Measurements from ENCODE around the gene RBMS3. TPM values are rescaled to one million over a fixed set of nuclear protein-coding genes. Genes with fewer than 3 reads are reported as not detected.

Gene RBMS3
- total RNA-seq, 1 experiment from 2014 or later: 5.9 TPM

DNA sequence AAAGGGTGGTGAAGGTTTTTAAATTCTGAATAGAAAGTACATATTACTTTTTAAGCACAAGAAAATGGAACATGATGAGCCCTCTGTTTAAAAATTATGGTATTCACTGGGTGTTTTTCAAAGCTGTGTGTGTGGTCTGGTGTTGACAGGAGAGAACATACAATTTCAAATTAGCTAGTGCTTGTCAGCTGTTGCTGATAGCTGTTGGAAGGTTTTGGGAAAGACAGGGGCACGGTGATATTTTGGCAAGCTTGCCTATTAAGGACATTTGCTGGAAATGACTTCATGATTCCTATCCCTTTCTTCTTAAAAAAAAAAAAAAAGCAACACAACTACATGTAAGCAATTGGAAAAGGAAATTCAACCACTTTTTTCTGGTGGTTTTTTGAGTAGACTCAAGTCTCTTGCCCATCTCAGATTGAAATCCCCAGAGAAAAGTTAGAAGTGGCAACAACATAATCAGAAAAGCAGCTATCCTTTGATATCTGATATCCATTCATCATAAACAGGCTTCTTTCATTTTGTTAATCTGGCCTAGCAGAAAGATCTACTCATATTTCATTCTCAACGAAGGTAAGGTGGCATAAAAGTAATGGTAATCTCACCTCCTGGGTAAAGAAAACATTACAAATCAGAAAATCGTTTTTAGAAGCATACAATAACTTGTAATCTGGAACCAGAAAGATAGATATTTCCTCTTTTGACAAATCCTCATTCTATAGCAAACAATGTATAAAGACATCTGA, 130.0 kb downstream of the RBMS3 start:
- TF ChIP-seq, protein P1, sequence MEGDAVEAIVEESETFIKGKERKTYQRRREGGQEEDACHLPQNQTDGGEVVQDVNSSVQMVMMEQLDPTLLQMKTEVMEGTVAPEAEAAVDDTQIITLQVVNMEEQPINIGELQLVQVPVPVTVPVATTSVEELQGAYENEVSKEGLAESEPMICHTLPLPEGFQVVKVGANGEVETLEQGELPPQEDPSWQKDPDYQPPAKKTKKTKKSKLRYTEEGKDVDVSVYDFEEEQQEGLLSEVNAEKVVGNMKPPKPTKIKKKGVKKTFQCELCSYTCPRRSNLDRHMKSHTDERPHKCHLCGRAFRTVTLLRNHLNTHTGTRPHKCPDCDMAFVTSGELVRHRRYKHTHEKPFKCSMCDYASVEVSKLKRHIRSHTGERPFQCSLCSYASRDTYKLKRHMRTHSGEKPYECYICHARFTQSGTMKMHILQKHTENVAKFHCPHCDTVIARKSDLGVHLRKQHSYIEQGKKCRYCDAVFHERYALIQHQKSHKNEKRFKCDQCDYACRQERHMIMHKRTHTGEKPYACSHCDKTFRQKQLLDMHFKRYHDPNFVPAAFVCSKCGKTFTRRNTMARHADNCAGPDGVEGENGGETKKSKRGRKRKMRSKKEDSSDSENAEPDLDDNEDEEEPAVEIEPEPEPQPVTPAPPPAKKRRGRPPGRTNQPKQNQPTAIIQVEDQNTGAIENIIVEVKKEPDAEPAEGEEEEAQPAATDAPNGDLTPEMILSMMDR (conservative IDR thresholded peaks at IDR 0.05; ENCODE audit: low read depth, low read length): no peak
- TF ChIP-seq EZH2 (IDR thresholded peaks at IDR 0.05; ENCODE audit: borderline replicate concordance, low read depth, low read length, poor library complexity, severe bottlenecking): no peak
- intact Hi-C loops (cut with micrococcal nuclease; ENCODE audit: unreplicated experiment): loop anchor here (10.0 kb wide), 1 partner anchor 354 kb away; no protein-coding TSS in a partner anchor
- no TSS peak for BruUV-seq (replicated peaks)

DNA sequence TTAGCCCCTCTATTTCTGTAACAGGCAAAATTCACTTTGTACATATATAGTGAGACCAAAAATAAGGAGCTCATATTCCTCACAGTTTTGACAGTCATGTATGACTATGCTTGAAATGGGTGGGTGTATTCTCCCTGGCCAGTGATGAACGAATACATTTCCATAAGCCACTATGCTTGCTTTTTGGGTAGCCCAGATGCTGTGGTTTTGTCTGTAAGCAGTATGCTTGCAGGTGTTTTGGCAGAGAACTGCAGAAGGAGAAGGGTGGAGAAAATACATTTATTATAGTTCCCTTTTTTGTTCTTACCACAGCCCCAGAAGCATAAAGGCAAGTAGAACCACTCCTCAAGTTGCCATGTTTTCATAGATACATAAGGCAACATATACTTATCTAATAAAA, 131.2 kb downstream of the RBMS3 start:
- intact Hi-C loops (cut with micrococcal nuclease; ENCODE audit: unreplicated experiment): loop anchor here (10.0 kb wide), 1 partner anchor 353 kb away; no protein-coding TSS in a partner anchor
- CTCF ChIA-PET: no interaction called here
- H3K27ac ChIP-seq (ENCODE audit: low read depth, low read length, poor library complexity, severe bottlenecking): no peak overlapping the region
- no peak for TF ChIP-seq EZH2 (IDR thresholded peaks at IDR 0.05; ENCODE audit: borderline replicate concordance, low read depth, low read length, poor library complexity, severe bottlenecking)
- TF ChIP-seq, protein P1 (conservative IDR thresholded peaks at IDR 0.05; ENCODE audit: low read depth, low read length): no peak
- BruUV-seq (replicated peaks): no TSS peak
- no peaks in the 10 kb centered on the region for H3K36me3 ChIP-seq (ENCODE audit: insufficient read depth, low read length, poor library complexity, severe bottlenecking)
- no peaks in the 10 kb centered on the region for H3K9me3 ChIP-seq (ENCODE audit: low read depth, low read length, poor library complexity, severe bottlenecking)
- DNase-seq (ENCODE audit: low spot score): no peak
- peaks cover 38% of the 10 kb centered on the region for H3K4me1 ChIP-seq (ENCODE audit: insufficient read depth, low read length, poor library complexity, severe bottlenecking)
- POLR2A ChIA-PET (ENCODE audit: low non-redundant PET): no interaction called here
- no peaks in the 10 kb centered on the region for H3K27me3 ChIP-seq (replicated peaks; ENCODE audit: insufficient read depth, low read depth, low read length, poor library complexity)
- no peak overlapping the region for H3K4me3 ChIP-seq (ENCODE audit: low read depth, low read length, poor library complexity, severe bottlenecking)

More for the DNA sequence above, 130.0 kb downstream of the RBMS3 start:
- Histone ChIP-seq H3K9me3 (ENCODE audit: low read depth, low read length, poor library complexity, severe bottlenecking) (no peaks in the 10 kb centered on the region), H3K27ac (ENCODE audit: low read depth, low read length, poor library complexity, severe bottlenecking) (no peak overlapping the region), H3K4me1 (ENCODE audit: insufficient read depth, low read length, poor library complexity, severe bottlenecking) (peaks cover 38% of the 10 kb centered on the region), H3K36me3 (ENCODE audit: insufficient read depth, low read length, poor library complexity, severe bottlenecking) (no peaks in the 10 kb centered on the region), H3K4me3 (ENCODE audit: low read depth, low read length, poor library complexity, severe bottlenecking) (no peak overlapping the region), H3K27me3 (replicated peaks; ENCODE audit: insufficient read depth, low read depth, low read length, poor library complexity) (no peaks in the 10 kb centered on the region)
- no peak for DNase-seq (ENCODE audit: low spot score)
- POLR2A ChIA-PET (ENCODE audit: low non-redundant PET): no interaction called here
- CTCF ChIA-PET: no interaction called here

DNA sequence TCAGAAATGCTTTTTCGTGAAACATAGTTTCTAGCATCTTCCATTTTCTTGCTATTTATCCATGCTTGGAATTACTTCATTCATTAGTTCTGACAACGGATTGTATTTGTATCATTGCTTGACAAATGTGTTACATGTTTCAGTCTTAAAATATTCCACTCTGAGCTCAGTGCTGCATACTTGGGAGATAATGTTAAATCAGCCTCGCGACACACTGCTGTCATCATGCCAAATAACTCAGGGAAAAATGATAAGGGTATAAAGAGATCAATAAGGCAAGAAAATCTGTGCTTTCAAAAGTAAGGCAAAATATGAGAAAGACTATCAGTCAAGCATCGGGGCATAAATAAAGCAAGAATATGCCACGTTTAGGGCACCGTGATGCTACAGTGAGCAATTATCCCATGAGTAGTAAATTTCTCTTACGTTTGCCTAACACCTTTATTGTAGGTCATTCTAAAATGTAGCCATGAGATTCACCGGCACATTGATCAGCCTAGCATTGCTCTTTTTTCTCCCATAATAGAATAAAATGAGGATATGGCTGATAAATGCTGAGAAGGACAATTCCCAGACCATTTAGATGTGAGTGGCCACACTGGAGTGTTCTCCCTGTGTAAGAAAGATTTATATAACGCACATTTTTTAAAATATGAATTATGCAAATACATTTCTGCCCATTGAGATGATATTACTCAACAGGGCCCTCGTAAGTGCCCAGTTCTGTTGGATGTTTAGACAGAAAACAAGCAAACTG, 133.8 kb downstream of the RBMS3 start:
- Histone ChIP-seq H3K9me3 (ENCODE audit: low read depth, low read length, poor library complexity, severe bottlenecking) (no peaks in the 10 kb centered on the region), H3K36me3 (ENCODE audit: insufficient read depth, low read length, poor library complexity, severe bottlenecking) (no peaks in the 10 kb centered on the region), H3K27me3 (replicated peaks; ENCODE audit: insufficient read depth, low read depth, low read length, poor library complexity) (no peaks in the 10 kb centered on the region), H3K4me3 (ENCODE audit: low read depth, low read length, poor library complexity, severe bottlenecking) (no peak overlapping the region), H3K27ac (ENCODE audit: low read depth, low read length, poor library complexity, severe bottlenecking) (no peak overlapping the region), H3K4me1 (ENCODE audit: insufficient read depth, low read length, poor library complexity, severe bottlenecking) (peaks cover 27% of the 10 kb centered on the region)
- DNase-seq (ENCODE audit: low spot score): no peak
- no peak for TF ChIP-seq EZH2 (IDR thresholded peaks at IDR 0.05; ENCODE audit: borderline replicate concordance, low read depth, low read length, poor library complexity, severe bottlenecking)
- TF ChIP-seq, protein P1 (conservative IDR thresholded peaks at IDR 0.05; ENCODE audit: low read depth, low read length): no peak
- BruUV-seq (replicated peaks): no TSS peak
- ChIA-PET CTCF (no interaction called here), POLR2A (ENCODE audit: low non-redundant PET) (no interaction called here)
- intact Hi-C loops (cut with micrococcal nuclease; ENCODE audit: unreplicated experiment): loop anchor here (10.0 kb wide), 1 partner anchor 350 kb away; no protein-coding TSS in a partner anchor

Measured in A673 (cell line).